Peyer's patch (tissue), 4 donors: ENCODE results near the gene SSH2. TPM values are rescaled to one million over a fixed set of nuclear protein-coding genes. Genes with fewer than 3 reads are reported as not detected.
"Not testable (repeated sequence)": the region's sequence is repeated elsewhere in the genome, so short reads cannot be mapped to it uniquely, and the experiment has no call there.

Experiments used
- DNase-seq, 3 donors: peaks; one replicate each; pipeline ENCODE4 v3.0.0-alpha.2; 2017 to 2019
- H3K27ac ChIP-seq, 4 donors: fragments of 200-600 bp; sonication (generic); one replicate each; pipeline ENCODE4 v1.5.1; 2016 to 2019
- H3K27me3 ChIP-seq, 2 donors: fragments of 200-600 bp; sonication (generic); one replicate each; pipeline ENCODE4 v1.5.1; 2019
- H3K36me3 ChIP-seq, 3 donors: fragments of 200-600 bp; sonication (generic); one replicate each; pipeline ENCODE4 v1.5.1; 2016 to 2019
- H3K4me1 ChIP-seq, 4 donors: fragments of 200-600 bp; sonication (generic); one replicate each; pipeline ENCODE4 v1.5.1; 2016 to 2019
- H3K4me3 ChIP-seq, 4 donors: fragments of 200-600 bp; sonication (generic); 1 replicate in 3 of 4; 2 replicates in 1 of 4; pipeline ENCODE4 v1.5.1; 2016 to 2019; ENCODE audit warnings: mild to moderate bottlenecking in 1 of 4
- H3K9me3 ChIP-seq, 4 donors: fragments of 200-600 bp; sonication (generic); one replicate each; pipeline ENCODE4 v1.5.1; 2016 to 2019; ENCODE audit warnings: mild to moderate bottlenecking in 1 of 4
- CTCF ChIP-seq, 6 experiments: fragments of 450-650 bp in 4 of 6; fragments of 200-600 bp in 2 of 6; sonication (generic) in 1 of 6; IDR thresholded peaks; one replicate each; pipeline ENCODE4 v1.5.1; 2017 to 2019; ENCODE audit warnings: antibody characterized with exemption in 6 of 6, mild to moderate bottlenecking in 3 of 6, moderate library complexity in 1 of 6
- POLR2A ChIP-seq, 2 donors: fragments of 450-650 bp; IDR thresholded peaks; one replicate each; pipeline ENCODE4 v1.5.1; 2017; ENCODE audit warnings: antibody characterized with exemption in 2 of 2, mild to moderate bottlenecking in 2 of 2, moderate library complexity in 2 of 2
- total RNA-seq, 4 donors: library from RNA; depleted of rRNA; stranded (reverse); fragments of >200 nt; gene quantifications; one replicate each; pipeline ENCODE4 v1.1.0, GENCODE V29; 2016

SSH2 gene
- total RNA-seq, 4 donors from 2014 or later, result 45.4 to 139 (median 58.2) TPM

- DNase-seq, result no peak
- Histone ChIP-seq H3K4me3 (no peak overlapping the region), H3K27me3 (no peaks in the 10 kb centered on the region), H3K36me3 (no peaks in the 10 kb centered on the region), H3K27ac (no peak overlapping the region), H3K9me3 (no peaks in the 10 kb centered on the region), H3K4me1 (peaks cover 0 to 6% (median 0%) of the 10 kb centered on the region in 4 donors)
- TF ChIP-seq POLR2A (IDR thresholded peaks at IDR 0.05) (no peak), CTCF (IDR thresholded peaks at IDR 0.05) (peak in 3 of 6 experiments; percentile 8 to 24 (median 14))
These were observed 62.3 kb downstream of the SSH2 start for GRCh38 chr17:29867643-29868181.

GRCh38 chr17:29866746-29867404 is 63.2 kb downstream of the SSH2 start:
- DNase-seq, result no peak
- Histone ChIP-seq H3K4me3 (no peak overlapping the region), H3K27me3 (no peaks in the 10 kb centered on the region), H3K9me3 (no peaks in the 10 kb centered on the region), H3K27ac (no peak overlapping the region), H3K4me1 (peaks cover 0 to 6% (median 0%) of the 10 kb centered on the region in 4 donors), H3K36me3 (no peaks in the 10 kb centered on the region)
- TF ChIP-seq POLR2A (IDR thresholded peaks at IDR 0.05) (no peak), CTCF (IDR thresholded peaks at IDR 0.05) (no peak)

GRCh38 chr17:29864615-29865014 is 65.4 kb downstream of the SSH2 start:
- H3K9me3 ChIP-seq, result no peaks in the 10 kb centered on the region
- H3K27me3 ChIP-seq, result no peaks in the 10 kb centered on the region
- DNase-seq, result no peak
- TF ChIP-seq POLR2A (IDR thresholded peaks at IDR 0.05) (no peak), CTCF (IDR thresholded peaks at IDR 0.05) (no peak)
- no peak overlapping the region for H3K27ac ChIP-seq
- H3K36me3 ChIP-seq, result no peaks in the 10 kb centered on the region
- H3K4me1 ChIP-seq, result no peaks in the 10 kb centered on the region
- H3K4me3 ChIP-seq, result no peak overlapping the region

GRCh38 chr17:29864123-29864522 is 65.9 kb downstream of the SSH2 start:
- H3K9me3 ChIP-seq, H3K27me3 ChIP-seq, H3K36me3 ChIP-seq, H3K27ac ChIP-seq, H3K4me1 ChIP-seq, DNase-seq, H3K4me3 ChIP-seq: not testable (repeated sequence)

GRCh38 chr17:29862951-29863350 is 67.1 kb downstream of the SSH2 start:
- no peak for DNase-seq
- H3K27ac ChIP-seq, result peak overlapping the region in 1 of 4 donors; percentile 56
- H3K9me3 ChIP-seq, result no peaks in the 10 kb centered on the region
- H3K36me3 ChIP-seq, result no peaks in the 10 kb centered on the region
- no peaks in the 10 kb centered on the region for H3K4me1 ChIP-seq
- TF ChIP-seq CTCF (IDR thresholded peaks at IDR 0.05) (no peak), POLR2A (IDR thresholded peaks at IDR 0.05) (no peak)
- H3K4me3 ChIP-seq, result no peak overlapping the region
- H3K27me3 ChIP-seq, result no peaks in the 10 kb centered on the region

- DNase-seq, result no peak
- Histone ChIP-seq H3K4me3 (no peak overlapping the region), H3K27ac (peak overlapping the region in 1 of 4 donors; percentile 56), H3K9me3 (no peaks in the 10 kb centered on the region), H3K27me3 (no peaks in the 10 kb centered on the region), H3K4me1 (no peaks in the 10 kb centered on the region), H3K36me3 (no peaks in the 10 kb centered on the region)
- TF ChIP-seq CTCF (IDR thresholded peaks at IDR 0.05) (no peak), POLR2A (IDR thresholded peaks at IDR 0.05) (no peak)
These were observed 67.9 kb downstream of the SSH2 start for GRCh38 chr17:29862127-29862526.

GRCh38 chr17:29859445-29859844 is 70.6 kb downstream of the SSH2 start:
- H3K4me3 ChIP-seq, H3K9me3 ChIP-seq, H3K27ac ChIP-seq, DNase-seq, H3K36me3 ChIP-seq, H3K27me3 ChIP-seq, H3K4me1 ChIP-seq: not testable (repeated sequence)
